ENCODE results near the gene PPIF.

GRCh38 chr10:79354141-79354540 lies 6.9 kb downstream of the PPIF start:
- TF ChIP-seq POLR2A (IDR thresholded peaks at IDR 0.05) (no peak), CTCF (IDR thresholded peaks at IDR 0.05) (no peak)

All from testis (tissue), 2 donors.